Activated CD8-positive, alpha-beta memory T cell treated with anti-CD3 and anti-CD28 coated beads for 24 hours (primary cell): ENCODE results near the gene SLC38A1.
"Not testable (repeated sequence)": the region's sequence is repeated elsewhere in the genome, so short reads cannot be mapped to it uniquely, and the experiment has no call there.

ENCODE experiments used
- DNase-seq: peaks from one replicate; pipeline ENCODE4 v3.0.0-alpha.2; 2020

The SLC38A1 gene

GRCh38 chr12:46263140-46264016 is 5.5 kb downstream of the SLC38A1 start:
- DNase-seq: no peak

- DNase-seq: no peak
Observed at GRCh38 chr12:46261646-46262045, 7.2 kb downstream of the SLC38A1 start.

GRCh38 chr12:46260913-46261476 is 7.8 kb downstream of the SLC38A1 start:
- DNase-seq: no peak

- no peak for DNase-seq
Observed at GRCh38 chr12:46260124-46260912, 8.5 kb downstream of the SLC38A1 start.

GRCh38 chr12:46259713-46260112 is 9.1 kb downstream of the SLC38A1 start:
- no peak for DNase-seq

DNA sequence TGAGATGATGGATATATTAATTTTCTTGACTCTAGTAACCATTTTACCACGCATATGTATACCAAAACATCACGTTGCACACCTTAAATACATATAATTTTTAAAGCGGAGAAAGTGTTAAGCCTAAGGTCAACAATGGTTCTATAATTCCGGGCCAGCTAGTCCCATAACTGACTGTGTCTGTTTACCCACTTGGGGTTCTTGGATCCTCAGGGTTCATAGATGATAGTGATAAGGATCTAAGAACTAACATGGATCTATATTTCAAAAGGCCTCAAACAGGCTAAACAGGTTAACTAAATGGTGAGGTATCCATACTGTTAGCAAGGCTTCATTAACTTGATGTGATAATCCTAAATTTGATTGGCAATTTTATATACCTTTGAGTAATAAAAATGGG is 9.8 kb downstream of the SLC38A1 start:
- no peak for DNase-seq

- no peak for DNase-seq
Observed at GRCh38 chr12:46258129-46258528, 10.7 kb downstream of the SLC38A1 start.

GRCh38 chr12:46256942-46257341 is 11.9 kb downstream of the SLC38A1 start:
- no peak for DNase-seq

DNA sequence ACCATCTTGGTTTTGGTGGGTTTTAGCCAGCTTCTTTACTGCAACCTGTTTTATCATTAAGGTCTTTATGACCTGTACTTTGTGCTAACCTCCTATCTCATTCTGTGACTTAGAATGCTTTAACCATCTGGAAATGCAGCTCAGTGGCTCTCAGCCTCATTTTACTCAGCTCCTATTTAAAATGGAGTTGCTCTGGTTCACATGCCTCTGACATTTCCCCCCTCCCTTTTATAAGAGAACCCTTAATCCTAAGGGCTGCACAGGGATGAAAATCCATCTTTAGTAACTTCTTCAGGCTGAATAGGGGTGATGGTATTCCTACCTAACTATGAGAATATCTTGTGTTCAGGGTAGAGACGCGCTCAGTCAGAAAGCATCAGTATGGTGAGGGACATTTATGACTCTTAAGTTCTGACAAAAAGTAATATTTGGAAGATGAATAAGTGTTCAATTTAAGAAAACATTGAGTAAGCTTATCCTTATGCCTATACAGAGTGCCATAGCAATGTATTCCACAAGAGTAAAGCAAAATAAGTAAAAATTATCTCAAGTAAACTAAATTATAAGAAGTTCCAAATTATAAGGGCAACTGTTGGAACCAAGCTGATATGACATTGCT is 15.2 kb downstream of the SLC38A1 start:
- DNase-seq: no peak

DNA sequence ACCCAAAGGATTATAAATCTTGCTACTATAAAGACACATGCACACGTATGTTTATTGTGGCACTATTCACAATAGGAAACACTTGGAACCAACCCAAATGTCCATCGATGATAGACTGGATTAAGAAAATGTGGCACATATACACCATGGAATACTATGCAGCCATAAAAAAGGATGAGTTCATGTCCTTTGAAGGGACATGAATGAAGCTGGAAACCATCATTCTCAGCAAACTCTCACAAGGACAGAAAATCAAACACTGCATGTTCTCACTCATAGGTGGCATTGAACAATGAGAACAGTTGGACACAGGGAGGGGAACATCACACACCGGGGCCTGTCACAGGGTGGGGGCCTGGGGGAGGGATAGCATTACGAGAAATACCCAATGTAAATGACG is 16.8 kb downstream of the SLC38A1 start:
- not testable (repeated sequence) for DNase-seq

- DNase-seq: not testable (repeated sequence)
Observed at GRCh38 chr12:46249960-46250359, 18.9 kb downstream of the SLC38A1 start.

DNA sequence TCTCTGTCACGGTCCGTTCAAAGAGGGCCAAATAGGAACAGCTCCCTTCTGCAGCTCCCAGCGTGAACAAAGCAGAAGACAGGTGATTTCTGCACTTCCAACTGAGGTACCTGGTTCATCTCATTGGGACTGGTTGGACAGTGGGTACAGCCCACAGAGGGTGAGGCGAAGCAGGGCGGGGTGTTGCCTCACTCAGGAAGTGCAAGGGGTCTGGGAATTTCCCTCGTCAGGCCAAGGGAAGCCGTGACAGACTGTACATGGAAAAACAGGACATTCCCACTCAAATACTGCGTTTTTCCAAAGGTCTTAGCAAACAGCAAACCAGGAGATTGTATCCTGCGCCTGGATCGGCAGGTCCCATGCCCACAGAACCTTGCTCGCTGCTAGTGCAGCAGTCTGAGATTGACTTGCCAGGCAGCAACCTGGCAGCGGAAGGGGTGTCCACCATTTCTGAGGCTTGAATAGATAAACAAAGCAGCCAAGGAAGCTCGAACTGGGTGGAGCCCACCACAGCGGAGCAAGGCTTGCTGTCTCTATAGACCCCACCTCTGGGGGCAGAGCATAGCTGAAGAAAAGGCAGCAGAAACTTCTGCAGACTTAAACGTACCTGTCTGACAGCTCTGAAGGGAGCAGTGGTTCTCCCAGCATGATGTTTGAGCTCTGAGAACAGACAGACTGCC is 22.7 kb downstream of the SLC38A1 start:
- DNase-seq: no peak

GRCh38 chr12:46244997-46245396 is 23.8 kb downstream of the SLC38A1 start:
- no peak for DNase-seq

GRCh38 chr12:46244273-46244915 is 24.4 kb downstream of the SLC38A1 start:
- DNase-seq: no peak

DNA sequence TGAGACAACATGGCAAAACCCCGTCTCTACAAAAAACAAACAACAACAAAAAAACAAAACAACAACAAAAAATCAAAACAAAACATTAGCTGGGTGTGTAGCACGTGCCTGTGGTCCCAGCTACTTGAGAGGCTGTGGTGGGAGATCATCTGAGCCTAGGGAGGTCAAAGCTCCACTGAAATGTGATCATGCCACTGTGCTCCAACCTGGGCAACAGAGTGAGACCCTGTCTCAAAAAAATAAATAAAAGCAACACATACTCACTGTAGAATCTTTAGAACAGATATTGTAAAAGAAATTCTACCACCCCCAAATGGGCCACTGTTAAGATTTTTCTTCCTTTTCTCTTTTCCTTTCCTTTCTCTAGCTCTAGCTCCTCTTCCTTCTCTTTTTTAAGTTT is 26.3 kb downstream of the SLC38A1 start:
- no peak for DNase-seq

GRCh38 chr12:46240436-46240835 is 28.4 kb downstream of the SLC38A1 start:
- DNase-seq: no peak

DNA sequence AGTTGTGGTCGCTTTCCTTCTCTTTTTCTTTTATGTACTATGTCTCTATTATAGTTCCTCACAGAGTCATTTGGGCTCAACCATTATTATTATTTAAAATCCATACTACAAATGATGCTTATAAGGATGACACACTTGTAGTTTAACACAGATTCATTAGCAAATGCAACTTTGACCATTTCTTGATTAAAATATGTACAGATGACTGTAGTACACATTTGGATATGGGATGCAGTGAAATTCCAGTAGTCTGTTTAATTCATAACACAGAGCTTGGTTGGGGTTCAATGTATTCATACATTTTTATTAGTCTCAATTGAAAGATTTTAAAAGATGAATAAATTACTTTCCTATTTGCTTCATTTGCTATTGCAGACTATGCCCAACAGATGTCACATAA is 30.0 kb downstream of the SLC38A1 start:
- DNase-seq: no peak

DNA sequence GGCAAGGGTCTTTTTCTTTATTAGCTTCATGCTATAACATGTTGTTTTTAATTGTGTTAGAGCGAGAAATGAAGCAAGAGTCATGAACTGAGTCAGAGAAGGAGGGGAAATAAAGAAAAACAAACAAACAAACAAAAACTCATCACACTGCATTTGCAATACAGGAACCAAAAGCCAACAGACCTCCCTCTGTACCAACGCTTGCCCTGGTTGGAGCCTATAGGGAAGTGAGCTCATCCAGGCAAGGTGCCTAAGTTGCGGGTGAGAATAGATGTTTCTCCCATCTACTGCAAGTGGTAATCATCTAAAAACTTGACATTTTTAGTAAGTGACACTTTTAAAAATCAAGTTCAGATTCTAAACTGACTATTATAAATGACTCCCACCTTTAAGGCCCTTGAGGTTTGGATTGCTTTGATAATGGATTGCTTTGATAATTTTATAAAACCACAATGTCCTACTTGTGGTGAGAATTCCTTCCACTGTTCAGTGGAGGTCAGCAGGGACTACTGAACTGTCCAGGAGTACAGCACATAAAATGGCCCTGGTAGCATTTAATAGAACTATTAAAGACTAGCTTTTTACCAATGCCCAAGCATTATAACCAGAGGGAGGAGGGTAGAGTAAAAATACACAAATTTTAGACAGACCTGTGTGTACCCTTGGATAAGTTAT is 31.3 kb downstream of the SLC38A1 start:
- no peak for DNase-seq

DNA sequence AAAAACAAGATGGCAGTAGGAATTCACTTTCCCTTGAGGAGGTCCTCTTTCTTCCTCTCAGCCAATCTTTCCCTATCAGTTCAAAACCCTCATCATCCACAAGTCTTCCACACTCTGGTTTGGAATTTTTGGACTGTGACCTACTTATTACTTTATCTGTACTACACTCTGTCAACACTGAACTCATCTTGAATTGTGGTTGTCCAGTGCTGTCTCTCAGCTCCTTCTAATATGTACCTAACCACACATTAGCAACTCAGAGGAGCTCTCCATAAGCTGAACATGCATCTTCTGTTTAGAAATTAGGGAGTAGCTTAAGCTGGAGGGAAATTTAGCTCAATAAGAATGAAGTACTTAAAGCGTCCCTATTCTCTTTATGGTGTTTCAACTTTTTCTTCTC is 34.8 kb downstream of the SLC38A1 start:
- no peak for DNase-seq

GRCh38 chr12:46233423-46233822 is 35.4 kb downstream of the SLC38A1 start:
- DNase-seq: no peak

DNA sequence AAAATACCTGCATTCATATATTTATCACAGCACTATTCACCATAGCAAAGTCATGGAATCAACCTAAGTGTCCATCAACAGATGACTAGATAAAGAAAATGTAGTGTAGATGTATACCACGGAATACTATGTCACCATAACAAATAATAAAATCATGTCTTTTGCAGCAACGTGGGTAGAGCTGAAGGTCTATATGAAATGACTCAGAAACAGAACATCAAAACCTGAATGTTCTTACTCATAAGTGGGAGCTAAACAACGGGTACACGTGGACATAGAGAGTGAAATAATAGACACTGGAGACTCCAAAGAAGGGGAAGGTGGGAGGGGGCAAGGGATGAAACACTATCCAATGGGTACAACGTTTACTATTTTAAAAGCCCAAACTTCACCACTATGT is 37.9 kb downstream of the SLC38A1 start:
- DNase-seq: no peak

DNA sequence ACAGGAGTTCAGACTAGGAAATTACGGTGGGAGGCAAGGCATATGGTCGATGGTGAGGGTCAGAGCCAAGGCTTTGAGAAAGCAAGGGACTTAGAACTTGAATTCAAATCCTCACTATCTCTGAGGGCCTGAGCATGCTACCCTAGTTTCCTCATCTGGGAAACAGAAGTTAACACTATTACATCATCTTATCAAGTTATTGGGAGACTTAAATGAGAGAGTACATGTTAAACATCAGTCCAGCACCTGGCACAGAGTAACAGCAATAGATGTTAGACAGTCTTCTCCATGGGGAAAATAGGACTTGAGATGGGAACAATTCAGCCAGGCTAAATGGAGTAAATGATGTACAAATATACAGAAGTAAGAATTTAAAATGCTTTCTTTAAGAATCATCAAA is 38.5 kb downstream of the SLC38A1 start:
- DNase-seq: no peak
